Panc1 (cell line): ENCODE data around the gene WSCD2. TPM values are rescaled to one million over a fixed set of nuclear protein-coding genes. Genes with fewer than 3 reads are reported as not detected.
"Not testable (repeated sequence)": the region's sequence is repeated elsewhere in the genome, so short reads cannot be mapped to it uniquely, and the experiment has no call there.

Experiments
- ATAC-seq: fragments of 200-7000 bp; cut with Tn5 transposase; 2 replicates; pipeline ENCODE4 v1.9.1; 2020; ENCODE audit warnings: mild to moderate bottlenecking, moderate library complexity
- BruUV-seq: library from RNA; stranded (reverse); fragments of 400-500 nt; replicated peaks from 2 replicates; lab custom pipeline; 2021; lab: Mats Ljungman, UMichigan
- CTCF ChIA-PET: fragments of 300-600 bp; sonication (Branson Sonifier 250); formaldehyde crosslinking; loops from one replicate; lab custom pipeline; 2022; ENCODE audit warnings: antibody characterized with exemption; lab: Charles Lee
- POLR2A ChIA-PET: fragments of 300-600 bp; sonication (Branson Sonifier 250); formaldehyde crosslinking; loops from one replicate; lab custom pipeline; 2022; ENCODE audit warnings: antibody characterized with exemption; lab: Charles Lee
- DNase-seq: peaks from one replicate; pipeline ENCODE4 v3.0.0-alpha.2; 2010; ENCODE audit warnings: low read depth, low spot score
- H3K27ac ChIP-seq: 2 replicates; pipeline ENCODE4 v1.5.1; 2011; ENCODE audit warnings: mild to moderate bottlenecking, low read length, inconsistent platforms
- H3K27me3 ChIP-seq: fragments of 200-500 bp; sonication (Bioruptor generic); 2 replicates; pipeline ENCODE4 v1.6.0; 2014; ENCODE audit warnings: low read length, inconsistent platforms; ENCODE audit not compliant: control insufficient read depth, insufficient read depth
- H3K36me3 ChIP-seq: fragments of 200-500 bp; sonication (Bioruptor generic); 2 replicates; pipeline ENCODE4 v1.5.1; 2014; ENCODE audit warnings: inconsistent platforms, mild to moderate bottlenecking, low read length, moderate library complexity; ENCODE audit not compliant: control insufficient read depth, insufficient read depth
- H3K4me1 ChIP-seq: 2 replicates; pipeline ENCODE4 v1.5.1; 2011; ENCODE audit warnings: inconsistent platforms, mild to moderate bottlenecking, low read length, moderate library complexity; ENCODE audit not compliant: control insufficient read depth, insufficient read depth
- H3K4me3 ChIP-seq, 2 experiments: 2 replicates each; pipeline ENCODE4 v1.5.1; 2011 to 2012; ENCODE audit warnings: low read depth in 2 of 2, low read length in 2 of 2, mild to moderate bottlenecking in 2 of 2, inconsistent platforms in 1 of 2, moderate library complexity in 1 of 2
- H3K9me3 ChIP-seq: fragments of 200-500 bp; sonication (Bioruptor generic); 2 replicates; pipeline ENCODE4 v1.5.1; 2014; ENCODE audit warnings: low read depth, mild to moderate bottlenecking, inconsistent platforms, low read length, moderate library complexity; ENCODE audit not compliant: control insufficient read depth, insufficient read depth
- CTCF ChIP-seq: fragments of 450-650 bp; IDR thresholded peaks from 2 replicates; pipeline ENCODE4 v1.5.1; 2017; ENCODE audit warnings: mild to moderate bottlenecking
- POLR2AphosphoS5 ChIP-seq: IDR thresholded peaks from 2 replicates; pipeline ENCODE4 v1.6.1; 2012; ENCODE audit warnings: mild to moderate bottlenecking, low read depth, low read length, moderate library complexity
- SIN3A ChIP-seq: IDR thresholded peaks from 2 replicates; pipeline ENCODE4 v1.6.1; 2012; ENCODE audit warnings: low read depth, mild to moderate bottlenecking, low read length, moderate library complexity, borderline replicate concordance; ENCODE audit not compliant: insufficient read depth
- TCF7L2 ChIP-seq: IDR thresholded peaks from 2 replicates; pipeline ENCODE4 v1.6.1; 2011; ENCODE audit warnings: mild to moderate bottlenecking, low read depth, low read length, inconsistent platforms
- in situ Hi-C: cut with HindIII; loops from 2 replicates; pipeline ENCODE4 v1.10.0; 2016; ENCODE audit warnings: low sequenced_read_pairs, low pct_unique_long_range_greater_than_20kb
- intact Hi-C: fragments of 100-400 bp; cut with micrococcal nuclease; formaldehyde crosslinking; loops from one replicate; pipeline ENCODE4 v1.10.0; 2022; ENCODE audit not compliant: unreplicated experiment
- total RNA-seq: library from RNA; stranded (reverse); gene quantifications from one replicate; pipeline ENCODE4 v1.2.1, GENCODE V29; 2021; ENCODE audit not compliant: unreplicated experiment
- TF ChIP-seq, protein P1 (sequence below), 2 experiments: IDR thresholded peaks; 2 replicates each; pipeline ENCODE4 v1.6.1; 2011 to 2012; ENCODE audit warnings: low read depth in 2 of 2, control low read depth in 1 of 2, low read length in 1 of 2, mild to moderate bottlenecking in 1 of 2, moderate library complexity in 1 of 2; ENCODE audit not compliant: insufficient read depth in 1 of 2

The WSCD2 gene
- total RNA-seq, 1 experiment from 2014 or later: 0.64 TPM

DNA sequence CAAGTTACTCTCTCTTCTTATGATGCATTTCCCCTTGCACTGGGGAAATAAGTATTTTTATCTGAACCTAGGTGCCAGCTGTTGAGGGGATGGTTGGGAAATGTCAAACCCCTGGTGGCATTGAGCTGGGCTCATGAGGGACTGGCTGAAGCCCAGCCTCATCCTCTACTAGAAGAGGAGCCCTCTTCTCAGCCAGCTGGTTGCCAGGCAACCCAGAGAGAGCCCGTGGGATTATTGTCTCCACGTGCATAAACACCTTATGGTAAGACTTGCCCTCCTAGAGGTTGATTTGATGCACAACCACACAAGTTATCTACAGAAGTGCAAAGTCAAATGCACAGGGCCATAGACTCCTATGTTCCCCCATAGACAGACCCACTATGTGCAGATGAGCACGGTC is 89.8 kb downstream of the WSCD2 start:
- TF ChIP-seq POLR2AphosphoS5 (no peak), CTCF (no peak), TCF7L2 (no peak), SIN3A (no peak)
- TF ChIP-seq, protein P1, sequence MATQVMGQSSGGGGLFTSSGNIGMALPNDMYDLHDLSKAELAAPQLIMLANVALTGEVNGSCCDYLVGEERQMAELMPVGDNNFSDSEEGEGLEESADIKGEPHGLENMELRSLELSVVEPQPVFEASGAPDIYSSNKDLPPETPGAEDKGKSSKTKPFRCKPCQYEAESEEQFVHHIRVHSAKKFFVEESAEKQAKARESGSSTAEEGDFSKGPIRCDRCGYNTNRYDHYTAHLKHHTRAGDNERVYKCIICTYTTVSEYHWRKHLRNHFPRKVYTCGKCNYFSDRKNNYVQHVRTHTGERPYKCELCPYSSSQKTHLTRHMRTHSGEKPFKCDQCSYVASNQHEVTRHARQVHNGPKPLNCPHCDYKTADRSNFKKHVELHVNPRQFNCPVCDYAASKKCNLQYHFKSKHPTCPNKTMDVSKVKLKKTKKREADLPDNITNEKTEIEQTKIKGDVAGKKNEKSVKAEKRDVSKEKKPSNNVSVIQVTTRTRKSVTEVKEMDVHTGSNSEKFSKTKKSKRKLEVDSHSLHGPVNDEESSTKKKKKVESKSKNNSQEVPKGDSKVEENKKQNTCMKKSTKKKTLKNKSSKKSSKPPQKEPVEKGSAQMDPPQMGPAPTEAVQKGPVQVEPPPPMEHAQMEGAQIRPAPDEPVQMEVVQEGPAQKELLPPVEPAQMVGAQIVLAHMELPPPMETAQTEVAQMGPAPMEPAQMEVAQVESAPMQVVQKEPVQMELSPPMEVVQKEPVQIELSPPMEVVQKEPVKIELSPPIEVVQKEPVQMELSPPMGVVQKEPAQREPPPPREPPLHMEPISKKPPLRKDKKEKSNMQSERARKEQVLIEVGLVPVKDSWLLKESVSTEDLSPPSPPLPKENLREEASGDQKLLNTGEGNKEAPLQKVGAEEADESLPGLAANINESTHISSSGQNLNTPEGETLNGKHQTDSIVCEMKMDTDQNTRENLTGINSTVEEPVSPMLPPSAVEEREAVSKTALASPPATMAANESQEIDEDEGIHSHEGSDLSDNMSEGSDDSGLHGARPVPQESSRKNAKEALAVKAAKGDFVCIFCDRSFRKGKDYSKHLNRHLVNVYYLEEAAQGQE (IDR thresholded peaks at IDR 0.05; ENCODE audit: insufficient read depth in 1 of 2, low read depth in 2 of 2, low read length in 1 of 2): no peak
- no peaks in the 10 kb centered on the region for H3K4me1 ChIP-seq
- DNase-seq: no peak
- H3K9me3 ChIP-seq: no peaks in the 10 kb centered on the region
- no peak overlapping the region for H3K27ac ChIP-seq
- H3K27me3 ChIP-seq: no peaks in the 10 kb centered on the region; the same call in 1 of the 2 replicates
- no peak for ATAC-seq
- intact Hi-C loops: no loop called here
- H3K4me3 ChIP-seq: no peak overlapping the region
- BruUV-seq: no TSS peak
- CTCF ChIA-PET: no interaction called here
- H3K36me3 ChIP-seq: no peaks in the 10 kb centered on the region
- in situ Hi-C loops: no loop called here
- POLR2A ChIA-PET: no interaction called here

- H3K27me3 ChIP-seq, BruUV-seq, ATAC-seq, POLR2A ChIA-PET, CTCF ChIA-PET, H3K4me3 ChIP-seq, intact Hi-C loops, DNase-seq, H3K27ac ChIP-seq, H3K4me1 ChIP-seq, in situ Hi-C loops, H3K9me3 ChIP-seq, H3K36me3 ChIP-seq: not testable (repeated sequence)
These were observed 96.0 kb downstream of the WSCD2 start for GRCh38 chr12:108225101-108225500.

DNA sequence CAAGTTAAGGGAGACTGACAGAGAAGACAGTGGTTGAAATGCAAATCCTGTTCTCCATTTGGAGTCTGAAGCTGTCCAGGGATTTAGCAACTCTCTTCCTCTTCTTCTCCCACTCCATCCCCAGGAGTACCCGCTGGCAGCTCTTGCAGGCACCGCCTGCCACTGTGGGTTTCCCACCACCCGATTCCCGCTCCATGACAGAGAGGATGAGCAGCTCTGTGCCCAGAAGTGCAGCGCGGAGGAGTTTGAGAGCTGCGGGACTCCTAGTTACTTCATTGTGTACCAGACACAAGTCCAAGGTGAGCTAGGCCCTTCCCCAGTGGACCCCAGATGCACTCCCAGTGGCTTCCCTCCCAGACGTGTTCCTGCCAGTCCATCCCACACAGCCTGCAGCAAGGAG is 97.8 kb downstream of the WSCD2 start:
- TF ChIP-seq CTCF (no peak), TCF7L2 (no peak), POLR2AphosphoS5 (no peak), SIN3A (no peak)
- TF ChIP-seq, protein P1 (IDR thresholded peaks at IDR 0.05; ENCODE audit: insufficient read depth in 1 of 2, low read depth in 2 of 2, low read length in 1 of 2): no peak
- CTCF ChIA-PET: no interaction called here
- in situ Hi-C loops: no loop called here

More for the DNA sequence above, 97.8 kb downstream of the WSCD2 start:
- intact Hi-C loops: no loop called here
- H3K36me3 ChIP-seq: no peaks in the 10 kb centered on the region
- H3K27ac ChIP-seq: no peak overlapping the region
- DNase-seq (no peak), ATAC-seq (no peak)
- no peaks in the 10 kb centered on the region for H3K4me1 ChIP-seq
- H3K4me3 ChIP-seq: no peak overlapping the region
- peaks cover 8% of the 10 kb centered on the region for H3K27me3 ChIP-seq
- no TSS peak for BruUV-seq
- POLR2A ChIA-PET: no interaction called here
- no peaks in the 10 kb centered on the region for H3K9me3 ChIP-seq
